ENCODE results near the gene SLC26A11.
"Not testable (repeated sequence)": the region's sequence is repeated elsewhere in the genome, so short reads cannot be mapped to it uniquely, and the experiment has no call there.

The SLC26A11 gene

DNA sequence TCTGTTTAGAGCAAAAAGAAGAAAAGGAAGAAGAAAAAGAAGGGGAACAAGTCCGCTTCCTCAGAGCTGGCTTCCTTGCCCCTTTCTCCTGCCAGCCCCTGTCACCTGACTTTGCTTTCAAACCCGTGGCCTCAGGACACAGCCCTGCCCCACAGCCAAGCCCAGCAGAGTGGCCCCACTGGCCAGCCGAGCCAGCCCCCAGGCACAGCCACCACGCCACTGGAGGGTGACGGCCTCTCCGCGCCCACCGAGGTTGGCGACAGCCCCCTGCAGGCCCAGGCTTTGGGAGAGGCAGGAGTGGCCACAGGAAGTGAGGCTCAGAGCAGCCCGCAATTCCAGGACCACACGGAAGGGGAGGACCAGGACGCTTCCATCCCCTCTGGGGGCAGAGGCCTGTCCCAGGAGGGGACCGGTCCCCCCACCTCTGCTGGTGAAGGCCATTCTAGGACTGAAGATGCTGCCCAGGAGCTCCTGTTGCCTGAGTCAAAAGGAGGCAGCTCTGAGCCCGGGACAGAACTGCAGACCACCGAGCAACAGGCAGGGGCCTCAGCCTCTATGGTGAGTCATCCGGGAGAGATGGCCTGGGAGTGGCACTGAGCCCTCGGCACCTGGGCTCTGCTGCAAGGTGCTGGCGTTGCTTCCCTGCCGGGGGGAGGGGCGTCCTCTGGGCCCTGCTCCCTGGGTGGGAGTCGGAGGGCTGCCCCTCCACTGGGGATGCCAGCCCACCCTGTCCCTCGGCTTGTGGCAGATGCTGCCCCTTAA, 67.8 kb downstream of the SLC26A11 start:
- DNase-seq = no peak

DNA sequence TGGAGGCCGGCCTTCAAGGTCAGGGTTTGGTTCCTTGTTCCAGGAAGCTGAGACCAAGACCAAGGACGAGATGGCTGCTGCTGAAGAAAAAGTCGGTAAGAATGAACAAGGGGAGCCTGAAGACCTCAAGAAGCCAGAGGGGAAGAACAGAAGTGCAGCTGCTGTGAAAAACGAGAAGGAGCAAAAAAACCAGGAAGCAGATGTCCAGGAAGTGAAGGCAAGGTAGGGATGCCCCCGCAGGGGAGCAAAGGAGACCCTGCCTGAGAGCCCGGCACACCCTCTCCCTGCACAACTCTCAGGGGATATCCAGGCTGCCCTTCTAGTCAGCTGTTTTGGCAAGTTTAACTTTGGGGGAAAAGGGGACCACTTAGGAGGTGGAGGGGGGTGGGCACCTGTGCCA, 69.4 kb downstream of the SLC26A11 start:
- no peak for DNase-seq

DNA sequence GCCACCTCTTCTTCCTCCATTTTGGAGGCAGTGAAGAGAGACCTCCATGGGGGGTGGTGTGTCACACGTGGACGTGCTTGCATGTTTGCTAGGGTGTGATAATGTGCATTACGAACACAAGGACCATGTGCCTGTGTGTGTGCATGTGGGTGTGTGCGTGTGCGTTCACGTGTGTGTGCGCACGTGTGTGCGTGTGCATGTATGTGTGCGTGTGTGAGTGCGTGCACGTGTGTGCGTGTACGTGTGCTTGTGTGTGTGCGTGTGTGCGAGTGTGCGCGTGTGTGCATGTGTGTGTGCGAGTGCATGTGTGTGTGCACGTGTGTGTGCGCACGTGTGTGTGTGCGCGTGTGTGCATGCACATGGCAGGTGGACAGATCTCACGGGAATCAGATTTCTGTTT, 69.9 kb downstream of the SLC26A11 start:
- no peak for DNase-seq

DNA sequence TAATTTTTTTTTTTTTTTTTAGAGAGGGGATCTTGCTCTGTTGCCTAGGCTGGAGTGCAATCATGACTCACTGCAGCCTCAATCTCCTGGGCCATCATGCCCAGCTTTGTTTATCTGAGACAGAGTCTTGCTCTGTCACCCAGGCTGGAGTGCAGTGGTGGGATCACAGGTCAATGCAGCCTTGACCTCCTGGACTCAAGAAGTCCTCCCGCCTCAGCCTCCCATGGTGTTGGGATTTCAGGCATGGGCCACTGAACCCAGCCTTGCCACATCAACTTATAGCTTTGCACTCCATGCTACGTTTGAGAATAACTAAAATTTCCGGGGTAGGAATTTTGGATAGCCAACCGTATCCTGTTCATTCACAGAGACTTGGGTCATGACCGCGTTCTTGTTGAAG, 71.0 kb downstream of the SLC26A11 start:
- no peak for DNase-seq

DNA sequence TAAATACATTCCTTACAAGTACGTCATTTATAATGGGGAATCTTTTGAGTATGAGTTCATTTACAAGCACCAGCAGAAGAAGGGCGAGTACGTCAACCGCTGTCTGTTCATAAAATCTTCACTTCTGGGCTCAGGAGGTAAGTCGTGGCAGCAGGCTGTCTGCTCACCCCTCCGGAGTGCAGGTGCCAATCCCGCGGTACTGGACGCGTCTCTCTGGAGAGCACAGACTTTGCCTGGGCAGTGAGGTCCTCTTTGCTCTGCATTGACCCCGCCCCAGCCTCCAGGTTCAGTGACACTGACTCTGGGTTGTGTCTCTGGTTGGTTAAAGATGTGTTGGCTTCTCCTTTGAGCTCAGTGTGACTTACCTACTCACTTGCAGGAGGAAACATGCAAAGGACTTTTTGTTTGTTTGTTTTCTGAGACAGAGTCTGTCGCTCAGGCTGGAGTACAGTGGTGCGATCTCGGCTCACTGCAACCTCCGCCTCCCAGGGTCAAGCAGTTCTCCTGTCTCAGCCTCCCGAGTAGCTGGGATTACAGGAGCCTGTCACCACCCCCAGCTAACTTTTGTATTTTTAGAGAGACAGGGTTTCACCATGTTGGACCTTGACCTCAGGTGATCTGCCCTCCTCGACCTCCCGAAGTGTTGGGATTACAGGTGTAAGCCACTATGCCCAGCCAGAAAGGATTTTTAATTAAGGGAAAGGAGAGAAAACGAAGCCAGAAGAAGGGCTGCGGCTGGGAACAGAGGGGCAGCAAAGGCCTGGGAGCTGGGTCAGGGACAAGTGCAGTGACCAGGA, 71.7 kb downstream of the SLC26A11 start:
- DNase-seq = no peak

DNA sequence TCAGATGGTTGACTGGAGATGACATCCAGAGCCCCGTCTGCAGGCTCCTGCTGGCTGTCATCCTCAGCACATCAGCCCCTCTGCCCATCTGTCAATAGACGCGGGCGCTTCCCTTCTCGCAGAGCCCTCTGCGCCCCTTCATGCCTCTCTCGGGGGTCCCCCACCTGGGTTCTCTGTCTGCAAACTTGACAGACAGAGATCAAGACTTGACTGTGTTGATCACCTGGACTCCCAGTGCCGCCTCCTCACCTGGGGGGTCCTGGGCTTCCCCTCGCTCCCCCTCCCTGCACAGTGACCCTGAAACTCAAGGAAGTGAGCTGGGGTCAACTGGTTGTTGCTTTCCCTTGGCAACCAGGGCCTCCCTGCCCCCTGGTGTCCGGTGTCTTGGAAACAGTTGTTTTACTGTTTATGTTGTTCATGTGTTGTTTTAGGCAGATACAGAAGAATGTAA, 72.3 kb downstream of the SLC26A11 start:
- DNase-seq = no peak

DNA sequence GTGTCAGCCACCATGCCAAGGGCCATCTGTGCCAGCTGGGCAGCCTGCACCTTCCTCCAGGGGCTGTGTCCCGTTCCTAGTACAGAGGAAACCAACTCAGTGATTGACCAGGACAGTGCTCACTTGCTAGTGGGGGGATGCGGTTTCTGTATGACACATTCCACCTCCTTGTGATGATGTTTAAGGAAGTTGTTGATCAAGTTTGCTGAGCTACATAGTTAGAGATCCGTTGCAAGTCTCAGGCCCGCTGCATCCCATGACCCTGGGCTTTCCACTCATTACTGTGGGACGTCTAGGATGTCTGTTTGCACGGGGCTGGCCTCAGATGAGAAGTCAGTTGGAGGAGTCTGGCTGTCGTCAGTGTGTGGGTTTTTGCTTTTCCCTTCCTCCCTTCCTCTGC, 74.0 kb downstream of the SLC26A11 start:
- DNase-seq = no peak

DNA sequence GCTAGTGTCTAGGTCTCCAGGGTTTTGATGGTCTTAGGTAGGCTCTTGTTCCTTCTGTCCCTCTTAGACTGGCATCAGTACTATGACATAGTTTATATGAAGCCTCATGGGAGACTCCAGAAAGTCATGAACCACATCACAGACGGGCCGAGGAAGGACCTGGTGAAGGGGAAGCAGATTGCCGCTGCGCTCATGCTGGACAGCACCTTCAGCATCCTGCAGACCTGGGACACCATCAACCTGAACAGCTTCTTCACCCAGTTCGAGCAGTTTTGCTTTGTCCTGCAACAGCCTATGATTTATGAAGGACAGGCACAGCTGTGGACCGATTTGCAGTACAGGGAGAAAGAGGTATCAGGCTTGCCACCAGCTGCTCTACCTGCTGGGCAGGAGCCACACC, 74.4 kb downstream of the SLC26A11 start:
- DNase-seq = no peak

DNA sequence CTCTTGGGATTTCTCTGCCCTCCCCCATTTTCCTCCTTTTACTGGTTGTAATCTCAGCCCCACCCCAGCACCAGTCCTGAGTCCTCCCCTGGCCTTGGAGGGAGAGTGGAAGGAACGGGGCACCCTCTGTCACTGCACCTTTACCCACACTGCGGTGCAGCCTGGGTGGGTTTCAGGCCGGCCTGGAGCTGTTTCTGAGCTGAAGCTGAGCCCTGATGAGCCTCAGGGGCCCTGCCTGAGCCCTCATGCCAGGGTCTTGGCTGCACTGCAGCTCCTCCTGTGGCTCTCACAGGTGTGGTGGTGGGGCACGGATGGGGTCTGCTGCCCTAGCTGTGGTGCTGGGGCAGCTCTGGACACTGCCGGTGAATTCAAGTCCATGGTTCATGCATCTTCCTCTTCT, 74.9 kb downstream of the SLC26A11 start:
- no peak for DNase-seq

DNA sequence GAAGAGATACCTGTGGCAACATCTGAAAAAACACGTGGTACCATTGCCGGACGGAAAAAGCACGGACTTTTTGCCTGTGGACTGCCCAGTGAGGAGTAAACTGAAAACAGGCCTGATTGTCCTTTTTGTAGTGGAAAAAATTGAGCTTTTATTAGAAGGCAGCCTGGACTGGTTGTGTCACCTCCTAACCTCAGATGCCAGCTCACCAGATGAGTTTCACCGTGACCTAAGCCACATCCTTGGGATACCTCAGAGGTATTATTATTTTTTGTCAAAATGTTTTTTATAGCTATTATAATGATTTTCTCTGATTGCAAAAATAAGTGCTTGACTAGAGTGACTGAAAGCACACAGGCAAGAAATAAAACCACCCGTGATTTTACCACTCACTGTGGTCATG, 75.3 kb downstream of the SLC26A11 start:
- DNase-seq = no peak

DNA sequence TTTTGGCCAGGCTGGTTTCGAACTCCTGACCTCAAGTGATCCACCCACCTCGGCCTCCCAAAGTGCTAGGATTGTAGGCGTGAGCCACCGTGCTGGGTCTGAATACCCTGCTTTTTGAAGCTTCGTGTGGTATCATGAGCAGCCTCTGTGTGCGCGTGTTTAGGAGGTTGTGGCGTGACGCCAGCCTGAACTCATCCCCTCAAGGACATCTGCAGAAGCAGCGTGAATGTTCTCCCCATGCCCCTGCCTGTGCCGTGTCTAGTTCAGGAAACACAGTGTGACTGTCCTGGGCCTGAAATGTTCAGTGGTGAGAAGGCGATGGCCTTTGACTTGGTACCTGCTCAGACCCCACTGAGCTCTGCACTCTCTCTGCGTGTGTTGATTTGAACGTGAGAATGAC, 76.0 kb downstream of the SLC26A11 start:
- no peak for DNase-seq

DNA sequence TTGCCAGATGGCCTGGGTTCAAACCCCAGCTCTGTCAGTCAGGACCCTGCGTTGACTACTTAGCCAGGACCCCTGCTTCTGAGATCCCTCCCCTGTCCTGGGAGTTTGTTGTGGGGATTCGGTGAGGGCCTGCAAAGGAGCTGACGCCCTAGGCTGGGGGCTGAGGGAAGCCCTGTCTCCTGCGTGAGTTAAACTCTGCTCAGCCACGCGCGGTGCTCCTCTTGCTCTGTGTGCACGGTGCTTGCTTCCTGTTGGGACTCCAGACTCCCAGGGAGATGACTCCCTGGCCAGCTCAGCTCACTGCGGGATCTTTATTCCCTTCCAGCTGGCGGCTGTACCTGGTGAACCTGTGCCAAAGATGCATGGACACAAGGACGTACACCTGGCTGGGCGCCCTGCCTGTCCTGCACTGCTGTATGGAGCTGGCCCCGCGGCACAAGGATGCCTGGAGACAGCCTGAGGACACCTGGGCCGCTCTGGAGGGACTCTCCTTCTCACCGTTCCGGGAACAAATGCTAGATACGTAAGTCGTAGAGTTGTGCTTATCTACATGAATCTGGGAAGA, 77.9 kb downstream of the SLC26A11 start:
- DNase-seq = no peak

DNA sequence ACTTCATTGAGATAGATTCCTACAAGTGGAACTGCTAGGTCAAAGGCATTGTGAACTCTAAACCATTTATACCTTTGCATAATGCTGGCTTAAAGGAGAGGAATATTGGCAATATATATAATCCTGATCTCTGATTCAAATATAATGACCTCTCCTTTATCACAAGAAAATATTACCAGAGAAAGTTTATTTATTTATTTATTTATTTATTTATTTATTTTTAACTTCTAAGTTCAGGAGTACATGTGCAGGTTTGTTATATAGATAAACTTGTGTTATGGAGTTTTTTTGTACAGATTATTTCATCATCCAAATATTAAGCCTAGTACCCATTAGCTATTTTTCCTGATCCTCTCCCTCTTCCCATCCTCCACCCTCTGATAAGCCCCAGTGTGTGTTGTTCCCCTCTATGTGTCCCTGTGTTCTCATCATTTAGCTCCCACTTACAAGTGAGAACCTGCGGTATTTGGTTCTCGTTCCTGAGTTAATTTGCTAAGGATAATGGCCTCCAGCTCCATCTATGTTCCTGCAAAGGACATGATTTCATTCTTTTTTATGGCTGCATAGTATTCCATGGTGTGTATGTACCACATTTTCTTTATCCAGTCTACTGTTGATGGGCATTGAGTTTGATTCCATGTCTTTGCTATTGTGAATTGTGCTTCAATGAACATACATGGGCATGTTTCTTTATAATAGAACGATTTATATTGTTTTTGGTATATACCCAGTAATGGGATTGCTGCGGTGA, 79.3 kb downstream of the SLC26A11 start:
- DNase-seq = not testable (repeated sequence)

DNA sequence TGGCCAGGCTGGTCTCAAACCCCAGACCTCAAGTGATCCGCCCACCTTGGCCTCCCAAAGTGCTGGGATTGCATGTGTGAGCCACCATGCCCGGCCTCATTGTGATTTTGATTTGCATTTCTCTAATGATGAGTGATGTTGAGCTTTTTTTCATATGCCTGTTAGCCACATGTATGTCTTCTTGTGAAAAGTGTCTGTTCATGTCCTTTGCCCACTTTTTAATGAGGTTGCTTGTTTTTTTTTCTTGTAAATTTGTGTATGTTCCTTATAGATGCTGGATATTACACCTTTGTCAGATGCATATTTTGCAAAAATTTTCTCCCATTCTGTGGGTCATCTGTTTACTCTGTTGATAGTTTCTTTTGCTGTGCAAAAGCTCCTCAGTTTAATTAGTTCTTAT, 80.5 kb downstream of the SLC26A11 start:
- DNase-seq = not testable (repeated sequence)
